Body of pancreas (tissue), 4 donors: ENCODE results near the gene IL20RA. TPM values are rescaled to one million over a fixed set of nuclear protein-coding genes. Genes with fewer than 3 reads are reported as not detected.

Experiments used
- ATAC-seq: fragments of 150-250 bp; one replicate; pipeline ENCODE4 v1.9.1; 2016
- DNase-seq, 4 donors: peaks; one replicate each; pipeline ENCODE4 v3.0.0-alpha.2; 2019
- H3K27ac ChIP-seq, 4 donors: fragments of 200-600 bp; sonication (generic); 1 replicate in 3 of 4; 2 replicates in 1 of 4; pipeline versions ENCODE4 v1.5.1 to v1.6.1; 2016 to 2019; ENCODE audit warnings: mild to moderate bottlenecking in 1 of 4, mixed read lengths in 1 of 4, moderate library complexity in 1 of 4
- H3K27me3 ChIP-seq, 2 donors: fragments of 200-600 bp; sonication (generic); one replicate each; pipeline ENCODE4 v1.6.0; 2016; ENCODE audit warnings: mild to moderate bottlenecking in 1 of 2
- H3K36me3 ChIP-seq, 2 donors: fragments of 200-600 bp; sonication (generic); replicated peaks in 1 of 2; 2 replicates each; pipeline ENCODE4 v1.5.1; 2016; ENCODE audit warnings: low read depth in 2 of 2; ENCODE audit not compliant: insufficient read depth in 1 of 2
- H3K4me1 ChIP-seq: fragments of 200-600 bp; sonication (generic); one replicate; pipeline ENCODE4 v1.6.0; 2016
- H3K4me3 ChIP-seq, 2 donors: fragments of 200-600 bp; sonication (generic); 1 replicate in 1 of 2; 2 replicates in 1 of 2; pipeline ENCODE4 v1.5.1; 2016 to 2019
- H3K9me3 ChIP-seq, 3 donors: fragments of 200-600 bp; sonication (generic); 1 replicate in 2 of 3; 2 replicates in 1 of 3; pipeline ENCODE4 v1.5.1; 2016
- POLR2A ChIP-seq, 3 donors: fragments of 450-650 bp; IDR thresholded peaks; one replicate each; pipeline ENCODE4 v1.6.1; 2016; ENCODE audit warnings: antibody characterized with exemption in 3 of 3, mild to moderate bottlenecking in 2 of 3
- WGBS, 2 donors: methylation state at CpG; one replicate each; pipeline ENCODE4 v1.1.5; 2017; 5-methylcytosine and 5-hydroxymethylcytosine counted together
- intact Hi-C: fragments of 100-400 bp; cut with DNase I; formaldehyde crosslinking; loops from one replicate; pipeline ENCODE4 v1.15.1; 2023
- total RNA-seq, 2 donors: library from RNA; depleted of rRNA; stranded (reverse); fragments of >200 nt; gene quantifications; one replicate each; pipeline ENCODE4 v1.1.0, GENCODE V29; 2016
- TF ChIP-seq, protein P1 (sequence below), 7 experiments: fragments of 450-650 bp in 4 of 7; fragments of 200-600 bp in 3 of 7; sonication (generic) in 3 of 7; IDR thresholded peaks; one replicate each; pipeline ENCODE4 v1.5.1; 2016 to 2019; ENCODE audit warnings: antibody characterized with exemption in 7 of 7

IL20RA gene
- total RNA-seq, 2 donors from 2014 or later: 12.7 to 23.7 TPM

DNA sequence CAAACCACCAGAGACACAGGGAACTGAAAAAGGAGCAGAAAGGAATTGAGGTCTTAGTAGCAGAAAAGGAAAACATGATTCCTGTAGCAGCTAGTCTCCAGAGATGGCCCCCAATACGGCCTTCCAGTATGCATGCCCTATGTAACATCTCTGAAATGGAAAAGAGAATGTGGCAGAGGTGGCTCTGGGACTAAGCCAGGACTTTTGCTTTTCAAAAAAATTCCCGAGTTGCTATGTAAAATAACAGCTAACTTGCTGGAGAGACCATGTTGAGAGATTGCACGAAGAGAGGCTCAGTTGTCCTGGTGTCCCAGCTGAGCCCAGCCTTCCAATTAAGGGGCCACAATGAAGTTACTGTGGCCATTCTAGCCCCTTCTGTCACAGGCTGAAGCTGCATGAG, 27.7 kb downstream of the IL20RA start:
- ATAC-seq: no peak
- H3K36me3 ChIP-seq: no peaks in the 10 kb centered on the region
- 46 to 53% methylated on average over 3 of the region's 3 CpGs for WGBS, 2 donors
- H3K27ac ChIP-seq: peak overlapping the region in 2 of 4 donors; percentile 15 to 35
- peaks cover 14% of the 10 kb centered on the region for H3K4me1 ChIP-seq
- no peak overlapping the region for H3K4me3 ChIP-seq
- no peaks in the 10 kb centered on the region for H3K9me3 ChIP-seq
- intact Hi-C loops: no loop called here
- TF ChIP-seq, protein P1, sequence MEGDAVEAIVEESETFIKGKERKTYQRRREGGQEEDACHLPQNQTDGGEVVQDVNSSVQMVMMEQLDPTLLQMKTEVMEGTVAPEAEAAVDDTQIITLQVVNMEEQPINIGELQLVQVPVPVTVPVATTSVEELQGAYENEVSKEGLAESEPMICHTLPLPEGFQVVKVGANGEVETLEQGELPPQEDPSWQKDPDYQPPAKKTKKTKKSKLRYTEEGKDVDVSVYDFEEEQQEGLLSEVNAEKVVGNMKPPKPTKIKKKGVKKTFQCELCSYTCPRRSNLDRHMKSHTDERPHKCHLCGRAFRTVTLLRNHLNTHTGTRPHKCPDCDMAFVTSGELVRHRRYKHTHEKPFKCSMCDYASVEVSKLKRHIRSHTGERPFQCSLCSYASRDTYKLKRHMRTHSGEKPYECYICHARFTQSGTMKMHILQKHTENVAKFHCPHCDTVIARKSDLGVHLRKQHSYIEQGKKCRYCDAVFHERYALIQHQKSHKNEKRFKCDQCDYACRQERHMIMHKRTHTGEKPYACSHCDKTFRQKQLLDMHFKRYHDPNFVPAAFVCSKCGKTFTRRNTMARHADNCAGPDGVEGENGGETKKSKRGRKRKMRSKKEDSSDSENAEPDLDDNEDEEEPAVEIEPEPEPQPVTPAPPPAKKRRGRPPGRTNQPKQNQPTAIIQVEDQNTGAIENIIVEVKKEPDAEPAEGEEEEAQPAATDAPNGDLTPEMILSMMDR (IDR thresholded peaks at IDR 0.05): no peak
- DNase-seq: no peak
- peaks cover 0 to 4% of the 10 kb centered on the region in 2 donors for H3K27me3 ChIP-seq

GRCh38 chr6:137016356-137016755, 28.4 kb downstream of the IL20RA start:
- Histone ChIP-seq H3K27ac (peak overlapping the region in 1 of 4 donors; percentile 35), H3K9me3 (no peaks in the 10 kb centered on the region), H3K4me3 (no peak overlapping the region), H3K27me3 (peaks cover 0 to 4% of the 10 kb centered on the region in 2 donors), H3K36me3 (no peaks in the 10 kb centered on the region), H3K4me1 (peaks cover 14% of the 10 kb centered on the region)
- DNase-seq (no peak), ATAC-seq (no peak)
- intact Hi-C loops: no loop called here
- no peak for TF ChIP-seq POLR2A (IDR thresholded peaks at IDR 0.05)
- TF ChIP-seq, protein P1 (IDR thresholded peaks at IDR 0.05): no peak
- 32 to 51% methylated on average over 2 of the region's 2 CpGs for WGBS, 2 donors

GRCh38 chr6:137015943-137016342, 28.8 kb downstream of the IL20RA start:
- Histone ChIP-seq H3K27ac (no peak overlapping the region), H3K27me3 (peaks cover 0 to 4% of the 10 kb centered on the region in 2 donors), H3K9me3 (no peaks in the 10 kb centered on the region), H3K36me3 (no peaks in the 10 kb centered on the region), H3K4me1 (peaks cover 14% of the 10 kb centered on the region), H3K4me3 (no peak overlapping the region)
- no peak for TF ChIP-seq POLR2A (IDR thresholded peaks at IDR 0.05)
- TF ChIP-seq, protein P1 (IDR thresholded peaks at IDR 0.05): no peak
- ATAC-seq: no peak
- intact Hi-C loops: no loop called here
- WGBS, 2 donors: 69 to 75% methylated on average over 4 of the region's 4 CpGs
- DNase-seq: no peak

GRCh38 chr6:137013738-137014602, 30.8 kb downstream of the IL20RA start:
- Histone ChIP-seq H3K27me3 (peaks cover 0 to 4% of the 10 kb centered on the region in 2 donors), H3K27ac (no peak overlapping the region), H3K4me1 (peaks cover 14% of the 10 kb centered on the region), H3K36me3 (no peaks in the 10 kb centered on the region), H3K4me3 (no peak overlapping the region), H3K9me3 (no peaks in the 10 kb centered on the region)
- peak; percentile 66 for ATAC-seq
- DNase-seq: peak in 1 of 4 donors; percentile 33
- no peak for TF ChIP-seq POLR2A (IDR thresholded peaks at IDR 0.05)
- TF ChIP-seq, protein P1 (IDR thresholded peaks at IDR 0.05): peak in 6 of 7 experiments; percentile 16 to 61 (median 48)
- WGBS, 2 donors: 22 to 23% methylated on average over 5 of the region's 5 CpGs
- intact Hi-C loops: no loop called here
